OCI-LY7 (cell line): ENCODE data around the gene ACOXL. TPM values are rescaled to one million over a fixed set of nuclear protein-coding genes. Genes with fewer than 3 reads are reported as not detected.

Source experiments
- BruUV-seq: library from RNA; stranded (reverse); fragments of 400-500 nt; replicated peaks from 2 replicates; lab custom pipeline; 2021; lab: Mats Ljungman, UMichigan
- CTCF ChIA-PET: fragments of 300-600 bp; sonication (Branson Sonifier 250); formaldehyde crosslinking; loops from one replicate; lab custom pipeline; 2022; ENCODE audit warnings: antibody characterized with exemption; ENCODE audit not compliant: unreplicated experiment; lab: Charles Lee
- POLR2A ChIA-PET: fragments of 300-600 bp; sonication (Branson Sonifier 250); formaldehyde crosslinking; loops from one replicate; lab custom pipeline; 2022; ENCODE audit warnings: antibody characterized with exemption; lab: Charles Lee
- DNase-seq: peaks from one replicate; pipeline ENCODE4 v3.0.0-alpha.2; 2015; ENCODE audit warnings: low spot score
- H2AFZ ChIP-seq: fragments of 200-600 bp; sonication (generic), shearing (Covaris generic); 2 replicates; pipeline ENCODE4 v1.6.1; 2014; ENCODE audit warnings: mild to moderate bottlenecking, antibody characterized with exemption, low read length, moderate library complexity
- H3K27ac ChIP-seq: fragments of 200-600 bp; sonication (generic); 2 replicates; pipeline ENCODE4 v1.5.1; 2014; ENCODE audit warnings: mixed run types, low read depth, mild to moderate bottlenecking, moderate library complexity, low read length, inconsistent platforms; ENCODE audit not compliant: poor library complexity, severe bottlenecking
- H3K36me3 ChIP-seq: fragments of 200-600 bp; sonication (generic); 2 replicates; pipeline ENCODE4 v1.6.1; 2014; ENCODE audit warnings: mild to moderate bottlenecking, antibody characterized with exemption, low read length, moderate library complexity, mixed read lengths; ENCODE audit not compliant: insufficient read depth
- H3K4me1 ChIP-seq: fragments of 200-600 bp; sonication (generic); 2 replicates; pipeline ENCODE4 v1.5.1; 2014; ENCODE audit warnings: mild to moderate bottlenecking, low read length; ENCODE audit not compliant: insufficient read depth, poor library complexity, severe bottlenecking
- H3K4me2 ChIP-seq: fragments of 200-600 bp; sonication (generic); 2 replicates; pipeline ENCODE4 v1.6.1; 2014; ENCODE audit warnings: mild to moderate bottlenecking, low read length
- H3K4me3 ChIP-seq: fragments of 200-600 bp; sonication (generic); 2 replicates; pipeline ENCODE4 v1.5.1; 2014; ENCODE audit warnings: mild to moderate bottlenecking, low read depth, low read length; ENCODE audit not compliant: poor library complexity, severe bottlenecking
- H3K79me2 ChIP-seq: fragments of 200-600 bp; sonication (generic); 2 replicates; pipeline ENCODE4 v1.6.1; 2016; ENCODE audit warnings: low read depth, mild to moderate bottlenecking, low read length, moderate library complexity, mixed read lengths; ENCODE audit not compliant: insufficient read depth
- H3K9me2 ChIP-seq: fragments of 200-600 bp; sonication (generic); 2 replicates; pipeline ENCODE4 v1.6.1; 2016; ENCODE audit warnings: mild to moderate bottlenecking, low read length, mixed read lengths; ENCODE audit not compliant: insufficient read depth
- H3K9me3 ChIP-seq: fragments of 200-600 bp; sonication (generic); 2 replicates; pipeline ENCODE4 v1.6.1; 2014; ENCODE audit warnings: mild to moderate bottlenecking, mixed run types, low read length, mixed read lengths
- H4K20me1 ChIP-seq: fragments of 200-600 bp; sonication (generic); 2 replicates; pipeline ENCODE4 v1.6.1; 2014; ENCODE audit warnings: mild to moderate bottlenecking, antibody characterized with exemption, low read length, moderate library complexity, mixed read lengths; ENCODE audit not compliant: insufficient read depth
- CTCF ChIP-seq: fragments of 200-600 bp; sonication (generic); conservative IDR thresholded peaks from 2 replicates; pipeline ENCODE4 v1.5.1; 2014; ENCODE audit warnings: mild to moderate bottlenecking, antibody characterized with exemption, low read length, moderate library complexity, mixed read lengths
- EZH2phosphoT487 ChIP-seq: fragments of 200-600 bp; sonication (generic); IDR thresholded peaks from 2 replicates; pipeline ENCODE4 v1.6.1; 2018; ENCODE audit warnings: low read depth, borderline replicate concordance, mild to moderate bottlenecking, mixed run types, antibody characterized with exemption, low read length, moderate library complexity, mixed read lengths
- intact Hi-C: fragments of 100-400 bp; cut with micrococcal nuclease; formaldehyde crosslinking; loops from one replicate; pipeline ENCODE4 v1.10.0; 2022; ENCODE audit not compliant: unreplicated experiment
- total RNA-seq, 2 experiments: library from RNA; depleted of rRNA in 1 of 2; stranded (reverse); fragments of >200 nt in 1 of 2; shearing (Covaris generic) in 1 of 2; gene quantifications; 2 replicates each; pipeline ENCODE4 v1.2.3, GENCODE V29; 2014 to 2022

Gene ACOXL
- total RNA-seq, 2 experiments from 2014 or later = 1.4 TPM; not detected in 1

GRCh38 chr2:110864176-110864575 lies 131.8 kb downstream of the ACOXL start:
- Histone ChIP-seq H3K4me3 (no peak overlapping the region), H3K27ac (no peak overlapping the region), H3K9me3 (no peaks in the 10 kb centered on the region), H3K79me2 (no peaks in the 10 kb centered on the region), H3K36me3 (no peaks in the 10 kb centered on the region), H4K20me1 (no peaks in the 10 kb centered on the region), H3K4me1 (peaks cover 11% of the 10 kb centered on the region), H3K9me2 (no peaks in the 10 kb centered on the region), H3K4me2 (no peak overlapping the region), H2AFZ (no peak overlapping the region)
- intact Hi-C loops = no loop called here
- ChIA-PET CTCF (no interaction called here), POLR2A (no interaction called here)
- TF ChIP-seq CTCF = 0 out of 2 replicates have a peak, but pooled peaks have one; percentile 31
- TF ChIP-seq EZH2phosphoT487 = no peak
- no TSS peak for BruUV-seq
- no peak for DNase-seq

GRCh38 chr2:110864731-110865130 lies 132.4 kb downstream of the ACOXL start:
- Histone ChIP-seq H4K20me1 (no peaks in the 10 kb centered on the region), H3K79me2 (no peaks in the 10 kb centered on the region), H3K36me3 (no peaks in the 10 kb centered on the region), H3K9me3 (no peaks in the 10 kb centered on the region), H3K4me2 (no peak overlapping the region), H3K27ac (no peak overlapping the region), H3K4me1 (peaks cover 5% of the 10 kb centered on the region), H3K9me2 (no peaks in the 10 kb centered on the region), H2AFZ (no peak overlapping the region), H3K4me3 (no peak overlapping the region)
- ChIA-PET CTCF (no interaction called here), POLR2A (interaction anchor here (0.6 kb wide), 1 partner anchor 383 kb away, joined by 3 read pairs; no protein-coding TSS in a partner anchor)
- TF ChIP-seq CTCF = no peak
- TF ChIP-seq EZH2phosphoT487 = no peak
- no peak for DNase-seq
- intact Hi-C loops = no loop called here
- no TSS peak for BruUV-seq

GRCh38 chr2:110865188-110865587 lies 132.8 kb downstream of the ACOXL start:
- no peak for DNase-seq
- intact Hi-C loops = no loop called here
- H4K20me1 ChIP-seq = no peaks in the 10 kb centered on the region
- ChIA-PET POLR2A (interaction anchor here (0.6 kb wide), 1 partner anchor 382 kb away, joined by 3 read pairs; no protein-coding TSS in a partner anchor), CTCF (no interaction called here)
- no peaks in the 10 kb centered on the region for H3K36me3 ChIP-seq
- no peak overlapping the region for H3K27ac ChIP-seq
- BruUV-seq = no TSS peak
- no peaks in the 10 kb centered on the region for H3K9me2 ChIP-seq
- H3K4me3 ChIP-seq = no peak overlapping the region
- peaks cover under 1% of the 10 kb centered on the region for H3K4me1 ChIP-seq
- H3K9me3 ChIP-seq = no peaks in the 10 kb centered on the region
- TF ChIP-seq CTCF (no peak), EZH2phosphoT487 (no peak)
- H3K4me2 ChIP-seq = no peak overlapping the region
- no peak overlapping the region for H2AFZ ChIP-seq
- no peaks in the 10 kb centered on the region for H3K79me2 ChIP-seq
